CMK (cell line): ENCODE results near the gene MCU.
A peak's percentile ranks its signal among the peaks of the same experiment; 100 is the strongest.
"Not testable (repeated sequence)": the region's sequence is repeated elsewhere in the genome, so short reads cannot be mapped to it uniquely, and the experiment has no call there.

Source experiments
- DNase-seq: peaks from one replicate; pipeline ENCODE4 v3.0.0-alpha.2; 2010; ENCODE audit warnings: low read depth

Gene MCU

DNA sequence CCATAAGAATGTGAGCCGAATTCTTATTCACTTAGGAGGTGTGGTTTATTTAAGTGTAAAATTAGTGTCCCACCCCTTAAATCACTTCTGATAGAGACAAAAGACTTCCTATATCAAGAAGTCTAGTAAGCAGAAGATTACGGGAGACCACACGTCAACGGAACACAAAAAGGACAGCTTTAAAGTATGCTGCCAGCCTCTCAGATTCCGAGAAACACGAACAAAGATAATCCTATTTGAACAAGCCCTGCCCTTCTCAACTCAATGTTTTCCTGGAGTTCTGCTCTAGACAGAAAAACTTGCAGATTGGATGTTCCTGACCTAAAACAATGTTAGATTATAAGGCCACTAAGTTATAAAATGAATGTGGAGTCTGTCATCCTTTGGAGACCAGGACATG is 4.9 kb upstream of the MCU start:
- no peak for DNase-seq

DNA sequence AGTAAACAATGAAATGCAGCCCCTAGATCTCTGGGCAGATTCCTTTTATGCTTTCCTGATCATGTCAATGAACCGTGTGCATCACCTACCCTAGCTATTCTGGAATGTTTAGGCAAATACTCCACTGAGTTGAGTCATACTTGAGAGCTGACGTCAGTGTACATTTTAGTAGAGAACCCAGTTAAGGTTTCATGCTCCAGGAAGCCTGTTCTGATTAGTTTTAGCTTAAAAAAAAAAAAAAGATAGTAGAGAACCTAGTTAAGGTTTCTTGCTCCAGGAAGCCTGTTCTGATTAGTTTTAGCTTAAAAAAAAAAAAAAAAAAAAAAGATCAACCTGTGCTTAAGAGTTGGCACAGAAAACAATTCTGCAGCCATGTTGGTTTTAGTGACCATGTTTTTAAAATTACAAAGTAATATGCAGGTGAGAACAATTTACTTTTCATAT is 3.7 kb upstream of the MCU start:
- no peak for DNase-seq

GRCh38 chr10:72689660-72690059 is 2.3 kb upstream of the MCU start:
- DNase-seq: no peak

DNA sequence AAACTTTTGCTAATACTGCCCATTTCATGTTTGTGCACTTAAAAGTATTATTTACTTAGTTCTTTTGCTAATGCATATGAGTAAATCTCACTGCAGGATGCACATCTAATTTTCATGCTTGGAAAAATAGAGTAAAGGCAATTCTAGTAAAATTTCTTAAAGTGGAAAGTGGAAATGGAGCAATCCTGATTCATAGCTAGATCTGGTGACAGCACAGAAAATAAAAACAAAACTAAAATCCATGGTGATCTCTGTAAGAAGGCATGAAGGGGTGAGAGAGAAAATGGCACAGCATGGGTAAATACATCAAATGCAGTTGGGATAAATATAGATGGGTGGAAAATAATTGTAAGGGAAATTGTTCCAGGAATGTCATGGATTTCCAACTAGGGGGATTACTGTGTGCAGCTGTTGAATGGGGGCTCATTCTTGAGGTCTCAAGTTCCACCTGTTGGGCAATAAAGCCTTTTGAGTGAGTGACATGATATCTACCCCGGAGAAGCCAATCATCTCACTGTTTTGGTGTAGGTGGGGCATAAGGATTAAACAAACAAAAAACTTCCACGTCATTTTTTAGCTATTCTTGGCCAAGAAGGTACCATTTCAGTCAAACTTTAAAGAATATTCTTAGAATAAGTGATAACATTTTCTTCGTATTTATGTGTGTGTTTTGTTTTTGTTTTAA is 1.7 kb upstream of the MCU start:
- DNase-seq: no peak

GRCh38 chr10:72691470-72691862 is 477 bp upstream of the MCU start:
- no peak for DNase-seq

- DNase-seq: no peak
Observed at GRCh38 chr10:72692744-72692993, 726 bp downstream of the MCU start.

GRCh38 chr10:72692994-72693781 is 1.2 kb downstream of the MCU start:
- DNase-seq: no peak

GRCh38 chr10:72694476-72695369 is 2.8 kb downstream of the MCU start:
- DNase-seq: peak; percentile 43

GRCh38 chr10:72695496-72695895 is 3.6 kb downstream of the MCU start:
- no peak for DNase-seq

DNA sequence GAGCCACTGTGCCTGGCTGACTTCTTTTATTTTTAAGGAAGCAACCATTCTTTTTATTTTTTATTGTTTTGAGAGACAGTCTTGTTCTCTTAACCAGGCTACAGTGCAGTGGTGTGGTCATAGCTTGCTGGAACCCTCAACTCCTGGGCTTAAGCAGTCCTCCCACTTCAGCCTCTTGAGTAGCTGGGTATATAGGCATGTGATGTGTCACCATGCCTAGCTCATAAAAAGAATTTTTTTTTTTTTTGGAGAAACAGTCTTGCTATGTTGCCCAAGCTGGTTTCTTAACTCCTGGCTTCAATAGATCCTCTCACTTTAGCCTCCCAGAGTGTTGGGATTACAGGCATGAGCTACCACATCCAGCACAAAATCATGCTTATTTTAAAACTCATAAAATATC is 5.8 kb downstream of the MCU start:
- DNase-seq: no peak

DNA sequence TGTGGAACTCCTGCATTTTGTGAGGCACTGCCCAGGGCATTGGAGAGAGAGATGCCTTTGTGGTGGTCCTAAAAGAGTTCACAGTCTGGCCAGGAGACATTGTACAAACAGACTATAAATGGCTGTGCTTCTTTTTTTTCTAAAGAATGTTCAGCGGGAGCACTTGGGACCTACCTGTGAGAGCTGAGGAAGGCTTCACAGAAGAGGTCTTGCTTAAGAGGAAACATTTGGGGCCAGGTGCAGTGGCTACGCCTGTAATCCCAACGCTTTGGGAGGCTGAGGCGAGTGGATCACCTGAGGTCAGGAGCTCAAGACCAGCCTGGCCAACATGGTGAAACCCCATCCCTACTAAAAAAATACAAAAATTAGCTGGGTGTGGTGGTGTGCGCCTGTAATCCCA is 10.5 kb downstream of the MCU start:
- DNase-seq: not testable (repeated sequence)

DNA sequence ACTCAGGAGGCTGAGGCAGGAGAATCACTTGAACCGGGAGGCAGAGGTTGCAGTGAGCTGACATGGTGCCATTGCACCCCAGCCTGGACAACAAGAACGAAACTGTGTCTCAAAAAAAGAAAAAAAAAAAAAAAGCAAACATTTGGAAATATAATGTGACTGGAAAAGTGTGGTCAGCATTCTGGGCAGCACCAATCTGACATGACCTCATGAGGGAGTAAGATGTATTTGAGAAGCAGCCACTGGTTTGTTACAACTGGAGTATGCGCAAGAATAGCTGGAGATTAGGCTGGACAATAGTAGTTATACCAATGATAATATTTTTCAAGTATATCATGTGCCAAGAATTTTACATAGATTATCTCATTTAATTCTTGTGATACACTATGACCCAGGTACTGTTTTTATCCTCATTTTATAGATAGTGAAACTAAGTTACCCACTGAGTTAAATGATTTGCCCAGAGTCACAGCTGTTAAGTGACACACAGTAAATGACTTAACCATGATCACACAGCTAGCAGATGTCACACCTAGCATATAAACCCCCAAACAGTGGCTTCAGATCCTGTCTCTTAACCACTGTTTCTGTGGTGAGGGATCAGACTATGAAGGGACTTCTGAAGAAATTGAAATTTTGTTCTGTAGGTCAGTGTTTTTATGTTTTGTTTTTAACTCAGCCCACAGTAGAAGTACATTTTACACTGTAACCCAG is 11.1 kb downstream of the MCU start:
- DNase-seq: no peak

DNA sequence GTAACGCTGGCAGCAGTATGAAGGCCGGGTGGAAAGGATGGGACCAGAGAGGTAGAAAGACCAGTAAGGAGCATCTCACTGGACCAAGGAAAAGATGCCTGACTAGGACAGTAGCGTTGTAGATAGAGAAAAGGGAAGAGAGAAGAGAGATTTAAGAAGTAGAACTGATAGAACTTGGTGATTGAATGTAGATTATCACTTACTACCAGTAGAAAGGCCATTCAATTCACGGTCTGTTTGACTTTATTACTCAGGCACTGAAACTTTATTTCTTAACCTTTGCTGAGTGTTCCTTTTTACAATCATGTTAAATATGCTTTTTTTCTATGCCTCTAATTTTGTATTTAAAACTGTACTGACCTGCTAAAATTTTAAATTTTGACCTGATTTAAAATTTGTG is 12.2 kb downstream of the MCU start:
- no peak for DNase-seq

DNA sequence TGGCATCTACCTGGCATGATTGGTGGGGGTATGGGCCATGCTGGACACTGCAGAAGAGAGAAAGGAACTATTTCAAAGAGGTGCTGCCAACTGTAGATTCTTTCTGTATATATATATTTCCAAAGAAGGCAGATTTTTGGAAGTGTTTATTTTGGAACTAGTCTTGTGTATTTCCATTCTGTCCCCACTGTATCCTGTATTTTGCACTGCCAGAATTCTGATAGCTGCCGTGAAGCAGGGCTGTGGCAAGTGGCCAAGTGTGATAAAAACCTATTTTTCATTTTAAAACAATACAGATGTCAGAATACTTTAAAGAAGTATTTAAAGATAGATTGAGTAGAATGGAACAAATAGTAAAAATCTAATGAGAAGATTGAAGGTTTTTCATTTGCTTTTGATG is 17.1 kb downstream of the MCU start:
- DNase-seq: no peak

DNA sequence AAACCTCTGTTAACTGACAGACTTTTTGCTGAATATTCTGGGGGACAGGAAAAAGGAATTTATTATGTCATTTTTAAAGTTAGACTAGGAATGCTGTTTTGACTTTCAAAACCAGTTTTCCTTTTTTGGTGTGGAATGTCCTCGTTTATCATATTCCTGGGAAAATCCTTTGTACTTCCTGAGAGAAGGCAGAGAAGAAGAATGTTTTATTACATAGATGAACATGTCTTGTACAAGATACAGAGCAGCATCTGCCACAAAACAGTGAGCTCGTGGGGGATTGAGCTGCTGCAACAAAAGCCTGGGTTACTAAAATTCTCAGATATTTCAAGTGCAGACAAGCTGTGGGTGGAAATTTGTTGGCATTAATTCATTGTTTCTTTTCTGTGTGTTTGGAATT is 20.2 kb downstream of the MCU start:
- DNase-seq: no peak

DNA sequence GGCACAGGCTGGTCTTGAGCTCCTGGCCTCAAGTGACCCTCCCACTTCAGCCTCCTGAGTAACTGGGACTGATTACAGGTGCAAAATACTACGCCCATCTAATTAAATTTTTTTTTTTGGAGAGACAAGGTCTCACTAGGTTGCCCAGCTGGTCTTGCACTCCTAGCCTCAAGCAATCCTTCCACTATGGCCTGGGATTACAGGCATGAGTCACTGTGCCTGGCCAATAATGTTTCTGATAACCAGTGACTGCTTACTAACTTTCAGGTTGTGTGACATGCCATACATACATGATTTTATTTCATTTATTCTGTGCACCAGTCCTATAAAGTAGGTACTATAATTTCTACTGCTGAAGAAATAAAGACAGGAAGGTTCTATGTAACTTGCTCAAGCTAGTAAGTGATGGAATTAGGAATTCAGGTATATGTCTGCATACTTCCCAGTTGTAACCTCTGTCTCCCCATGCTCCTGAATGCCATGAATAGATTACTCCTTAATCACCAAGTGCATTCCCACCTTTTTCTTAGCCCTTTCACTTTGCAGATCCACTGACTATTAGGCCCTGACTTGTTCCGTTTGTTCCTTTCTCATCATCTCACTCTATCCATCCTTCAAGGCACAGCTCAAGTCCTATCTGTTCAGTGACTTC is 28.1 kb downstream of the MCU start:
- no peak for DNase-seq

DNA sequence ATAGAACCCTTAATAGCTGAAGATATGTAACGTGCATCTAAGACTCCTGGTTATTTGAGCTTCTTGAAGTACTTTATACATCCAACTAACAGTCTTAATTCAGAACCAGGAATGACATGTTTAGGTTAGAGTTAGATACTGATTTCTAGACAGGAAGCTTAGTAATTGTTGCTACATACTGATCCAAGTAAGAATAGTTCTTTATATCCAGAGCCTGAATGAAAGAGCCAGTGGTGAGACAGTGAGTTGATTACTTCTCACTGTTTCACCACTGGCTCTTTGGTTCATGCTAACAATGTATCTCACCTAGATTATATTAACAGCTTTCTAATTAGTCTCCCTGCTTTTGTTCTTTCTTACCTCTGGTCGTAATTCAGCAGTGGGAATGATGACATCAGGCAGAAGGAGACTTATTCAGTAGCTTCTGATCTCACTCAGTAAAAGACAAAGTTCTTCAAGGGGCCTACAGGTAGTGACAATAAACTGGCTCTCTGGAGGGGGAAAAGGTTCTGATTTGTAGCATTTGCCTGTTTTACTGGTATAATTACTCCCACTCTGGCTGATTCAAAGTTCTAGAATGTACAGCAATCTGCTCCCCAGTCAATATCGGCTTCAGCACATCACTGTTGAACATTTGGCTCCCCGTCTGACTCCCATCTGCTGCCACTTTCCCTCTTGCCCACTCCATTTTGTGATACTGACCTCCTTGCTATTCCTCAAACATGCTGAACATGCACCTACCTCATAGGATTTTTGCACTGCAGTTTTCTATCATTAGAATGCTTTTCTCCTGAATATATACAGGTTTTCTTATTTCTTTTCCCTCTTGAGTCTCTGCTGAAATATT is 29.1 kb downstream of the MCU start:
- no peak for DNase-seq

DNA sequence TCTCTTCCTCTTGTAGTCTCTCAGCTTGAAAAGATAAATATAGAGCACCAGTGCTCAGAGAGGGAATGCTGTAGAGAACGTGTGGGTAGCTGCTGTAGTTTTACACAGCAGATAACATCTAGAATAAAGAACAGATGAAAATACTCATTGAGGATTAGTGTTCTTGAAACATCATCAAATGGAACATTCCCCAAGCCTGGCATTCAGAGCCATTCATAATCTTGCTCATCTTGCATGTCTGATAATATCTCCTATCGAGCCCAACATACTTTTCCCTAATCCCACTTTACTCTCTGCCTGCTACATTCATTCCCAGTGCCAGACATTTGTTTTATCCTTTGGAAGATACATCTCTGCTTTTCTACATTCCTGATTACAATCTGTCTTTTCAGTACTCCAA is 35.2 kb downstream of the MCU start:
- no peak for DNase-seq

GRCh38 chr10:72728462-72728861 is 36.5 kb downstream of the MCU start:
- peak; percentile 48 for DNase-seq

GRCh38 chr10:72729528-72729927 is 37.6 kb downstream of the MCU start:
- no peak for DNase-seq

DNA sequence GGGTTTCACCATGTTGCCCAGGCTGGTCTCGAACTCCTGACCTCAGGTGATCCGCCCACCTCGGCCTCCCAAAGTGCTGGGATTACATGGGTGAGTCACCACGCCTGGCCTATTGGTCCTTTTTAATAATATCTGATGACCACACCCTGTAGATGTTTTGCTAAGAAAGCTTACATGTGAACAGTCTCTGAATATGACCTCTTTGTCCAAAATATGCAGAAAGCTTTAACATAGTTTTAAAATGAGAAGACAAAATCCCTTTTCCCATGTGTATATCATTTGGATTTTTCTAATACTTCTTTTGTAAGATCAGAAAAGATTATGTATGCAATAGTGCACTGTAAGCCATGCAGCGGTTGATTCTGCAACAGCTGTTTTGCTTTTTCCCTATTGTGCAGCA is 38.5 kb downstream of the MCU start:
- no peak for DNase-seq
